Panc1 (cell line): Measurements from ENCODE around the gene CLPX. TPM values are rescaled to one million over a fixed set of nuclear protein-coding genes. Genes with fewer than 3 reads are reported as not detected.
A peak's percentile ranks its signal among the peaks of the same experiment; 100 is the strongest.

ENCODE experiments used
- ATAC-seq: fragments of 200-7000 bp; cut with Tn5 transposase; 2 replicates; pipeline ENCODE4 v1.9.1; 2020; ENCODE audit warnings: mild to moderate bottlenecking, moderate library complexity
- BruUV-seq: library from RNA; stranded (reverse); fragments of 400-500 nt; replicated peaks from 2 replicates; lab custom pipeline; 2021; lab: Mats Ljungman, UMichigan
- CTCF ChIA-PET: fragments of 300-600 bp; sonication (Branson Sonifier 250); formaldehyde crosslinking; loops from one replicate; lab custom pipeline; 2022; ENCODE audit warnings: antibody characterized with exemption; lab: Charles Lee
- POLR2A ChIA-PET: fragments of 300-600 bp; sonication (Branson Sonifier 250); formaldehyde crosslinking; loops from one replicate; lab custom pipeline; 2022; ENCODE audit warnings: antibody characterized with exemption; lab: Charles Lee
- DNase-seq: peaks from one replicate; pipeline ENCODE4 v3.0.0-alpha.2; 2010; ENCODE audit warnings: low read depth, low spot score
- H3K27ac ChIP-seq: 2 replicates; pipeline ENCODE4 v1.5.1; 2011; ENCODE audit warnings: mild to moderate bottlenecking, low read length, inconsistent platforms
- H3K27me3 ChIP-seq: fragments of 200-500 bp; sonication (Bioruptor generic); 2 replicates; pipeline ENCODE4 v1.6.0; 2014; ENCODE audit warnings: low read length, inconsistent platforms; ENCODE audit not compliant: control insufficient read depth, insufficient read depth
- H3K36me3 ChIP-seq: fragments of 200-500 bp; sonication (Bioruptor generic); 2 replicates; pipeline ENCODE4 v1.5.1; 2014; ENCODE audit warnings: inconsistent platforms, mild to moderate bottlenecking, low read length, moderate library complexity; ENCODE audit not compliant: control insufficient read depth, insufficient read depth
- H3K4me1 ChIP-seq: 2 replicates; pipeline ENCODE4 v1.5.1; 2011; ENCODE audit warnings: inconsistent platforms, mild to moderate bottlenecking, low read length, moderate library complexity; ENCODE audit not compliant: control insufficient read depth, insufficient read depth
- H3K4me3 ChIP-seq, 2 experiments: 2 replicates each; pipeline ENCODE4 v1.5.1; 2011 to 2012; ENCODE audit warnings: low read depth in 2 of 2, low read length in 2 of 2, mild to moderate bottlenecking in 2 of 2, inconsistent platforms in 1 of 2, moderate library complexity in 1 of 2
- H3K9me3 ChIP-seq: fragments of 200-500 bp; sonication (Bioruptor generic); 2 replicates; pipeline ENCODE4 v1.5.1; 2014; ENCODE audit warnings: low read depth, mild to moderate bottlenecking, inconsistent platforms, low read length, moderate library complexity; ENCODE audit not compliant: control insufficient read depth, insufficient read depth
- CTCF ChIP-seq: fragments of 450-650 bp; IDR thresholded peaks from 2 replicates; pipeline ENCODE4 v1.5.1; 2017; ENCODE audit warnings: mild to moderate bottlenecking
- POLR2AphosphoS5 ChIP-seq: IDR thresholded peaks from 2 replicates; pipeline ENCODE4 v1.6.1; 2012; ENCODE audit warnings: mild to moderate bottlenecking, low read depth, low read length, moderate library complexity
- REST ChIP-seq, 2 experiments: IDR thresholded peaks; 2 replicates each; pipeline ENCODE4 v1.6.1; 2011 to 2012; ENCODE audit warnings: low read depth in 2 of 2, control low read depth in 1 of 2, low read length in 1 of 2, mild to moderate bottlenecking in 1 of 2, moderate library complexity in 1 of 2; ENCODE audit not compliant: insufficient read depth in 1 of 2
- SIN3A ChIP-seq: IDR thresholded peaks from 2 replicates; pipeline ENCODE4 v1.6.1; 2012; ENCODE audit warnings: low read depth, mild to moderate bottlenecking, low read length, moderate library complexity, borderline replicate concordance; ENCODE audit not compliant: insufficient read depth
- TCF7L2 ChIP-seq: IDR thresholded peaks from 2 replicates; pipeline ENCODE4 v1.6.1; 2011; ENCODE audit warnings: mild to moderate bottlenecking, low read depth, low read length, inconsistent platforms
- in situ Hi-C: cut with HindIII; loops from 2 replicates; pipeline ENCODE4 v1.10.0; 2016; ENCODE audit warnings: low sequenced_read_pairs, low pct_unique_long_range_greater_than_20kb
- intact Hi-C: fragments of 100-400 bp; cut with micrococcal nuclease; formaldehyde crosslinking; loops from one replicate; pipeline ENCODE4 v1.10.0; 2022; ENCODE audit not compliant: unreplicated experiment
- total RNA-seq: library from RNA; stranded (reverse); gene quantifications from one replicate; pipeline ENCODE4 v1.2.1, GENCODE V29; 2021; ENCODE audit not compliant: unreplicated experiment

CLPX gene
- total RNA-seq, 1 experiment from 2014 or later, result 49.9 TPM

GRCh38 chr15:65175511-65175910, 9.6 kb downstream of the CLPX start:
- peaks cover 26% of the 10 kb centered on the region for H3K36me3 ChIP-seq
- no peak for TF ChIP-seq TCF7L2
- no peak for TF ChIP-seq CTCF
- POLR2A ChIA-PET, result interaction anchor here (0.6 kb wide), 1 partner anchor 31 kb away, joined by 8 read pairs; no protein-coding TSS in a partner anchor
- CTCF ChIA-PET, result no interaction called here
- DNase-seq (no peak), ATAC-seq (no peak)
- no peaks in the 10 kb centered on the region for H3K27me3 ChIP-seq
- BruUV-seq, result no TSS peak
- no peak overlapping the region for H3K4me3 ChIP-seq
- H3K27ac ChIP-seq, result no peak overlapping the region
- no peaks in the 10 kb centered on the region for H3K9me3 ChIP-seq
- in situ Hi-C loops (no loop called here), intact Hi-C loops (no loop called here)
- H3K4me1 ChIP-seq, result no peaks in the 10 kb centered on the region

GRCh38 chr15:65174509-65174908, 10.6 kb downstream of the CLPX start:
- ATAC-seq, result no peak
- intact Hi-C loops (no loop called here), in situ Hi-C loops (no loop called here)
- H3K27ac ChIP-seq, result no peak overlapping the region
- H3K9me3 ChIP-seq, result no peaks in the 10 kb centered on the region
- no peak overlapping the region for H3K4me3 ChIP-seq
- TSS peak; percentile 43 for BruUV-seq
- no peaks in the 10 kb centered on the region for H3K4me1 ChIP-seq
- H3K27me3 ChIP-seq, result no peaks in the 10 kb centered on the region
- ChIA-PET POLR2A (no interaction called here), CTCF (no interaction called here)
- peaks cover 20% of the 10 kb centered on the region for H3K36me3 ChIP-seq
- no peak for DNase-seq
- TF ChIP-seq REST (IDR thresholded peaks at IDR 0.05; ENCODE audit: insufficient read depth in 1 of 2, low read depth in 2 of 2, low read length in 1 of 2) (no peak), SIN3A (no peak), TCF7L2 (no peak), CTCF (no peak), POLR2AphosphoS5 (no peak)
